SK-N-SH (cell line): Measurements from ENCODE around the gene ACE. TPM values are rescaled to one million over a fixed set of nuclear protein-coding genes. Genes with fewer than 3 reads are reported as not detected.

Source experiments
- CTCF ChIA-PET: fragments of 300-600, 350-600 bp; formaldehyde crosslinking; extraction: SDS; loops from one replicate; lab custom pipeline; 2021; lab: Yijun Ruan, JAX
- POLR2A ChIA-PET: fragments of 350-600 bp; sonication (Branson Sonifier 250); formaldehyde crosslinking; extraction: SDS; loops from one replicate; lab custom pipeline; 2020; ENCODE audit warnings: antibody characterized with exemption, inconsistent platforms; lab: Yijun Ruan, JAX
- DNase-seq: peaks from one replicate; pipeline ENCODE4 v3.0.0; 2012
- H2AFZ ChIP-seq: fragments of 200-600 bp; sonication (generic); 2 replicates; pipeline ENCODE4 v1.8.1; 2016; ENCODE audit warnings: antibody characterized with exemption, mild to moderate bottlenecking, low read depth
- H3F3A ChIP-seq: fragments of 200-600 bp; sonication (generic); replicated peaks from 2 replicates; pipeline ENCODE3; 2016; ENCODE audit warnings: antibody characterized with exemption, mild to moderate bottlenecking; ENCODE audit not compliant: insufficient read depth
- H3K27ac ChIP-seq, 2 experiments: fragments of 200-500 bp in 1 of 2; fragments of 200-600 bp in 1 of 2; sonication (Bioruptor generic) in 1 of 2; sonication (generic), shearing (Covaris generic) in 1 of 2; 2 replicates each; pipeline versions ENCODE4 v1.5.1 to v1.6.1; 2014 to 2016; ENCODE audit warnings: low read depth in 2 of 2, inconsistent platforms in 1 of 2, low read length in 1 of 2, mild to moderate bottlenecking in 1 of 2, mixed read lengths in 1 of 2
- H3K27me3 ChIP-seq: fragments of 200-600 bp; sonication (generic), shearing (Covaris generic); 2 replicates; pipeline ENCODE4 v1.6.1; 2016; ENCODE audit warnings: mixed run types; ENCODE audit not compliant: insufficient read depth
- H3K36me3 ChIP-seq, 2 experiments: fragments of 200-500 bp in 1 of 2; fragments of 200-600 bp in 1 of 2; sonication (Bioruptor generic) in 1 of 2; sonication (generic) in 1 of 2; replicated peaks in 1 of 2; 2 replicates each; pipeline versions ENCODE3 to v1.5.1; 2014 to 2016; ENCODE audit warnings: low read length in 1 of 2, mild to moderate bottlenecking in 1 of 2; ENCODE audit not compliant: insufficient read depth in 2 of 2, control insufficient read depth in 1 of 2
- H3K4me1 ChIP-seq, 2 experiments: fragments of 200-500 bp in 1 of 2; fragments of 200-600 bp in 1 of 2; sonication (Bioruptor generic) in 1 of 2; sonication (generic), shearing (Covaris generic) in 1 of 2; 2 replicates each; pipeline versions ENCODE4 v1.5.1 to v1.6.1; 2014 to 2016; ENCODE audit warnings: low read depth in 1 of 2, low read length in 1 of 2, mixed run types in 1 of 2; ENCODE audit not compliant: insufficient read depth in 2 of 2, control insufficient read depth in 1 of 2
- H3K4me2 ChIP-seq: fragments of 200-600 bp; sonication (generic), shearing (Covaris generic); 2 replicates; pipeline ENCODE4 v1.6.1; 2017; ENCODE audit warnings: mixed run types
- H3K4me3 ChIP-seq, 2 experiments: fragments of 200-500 bp in 1 of 2; fragments of 200-600 bp in 1 of 2; sonication (Bioruptor generic) in 1 of 2; sonication (generic), shearing (Covaris generic) in 1 of 2; 2 replicates each; pipeline versions ENCODE4 v1.5.1 to v1.8.1; 2014 to 2016; ENCODE audit warnings: low read depth in 2 of 2, inconsistent platforms in 1 of 2, low read length in 1 of 2, mild to moderate bottlenecking in 1 of 2, mixed read lengths in 1 of 2, moderate library complexity in 1 of 2
- H3K79me2 ChIP-seq: fragments of 200-600 bp; sonication (generic); 2 replicates; pipeline ENCODE4 v1.8.1; 2017; ENCODE audit warnings: mild to moderate bottlenecking; ENCODE audit not compliant: insufficient read depth
- H3K9ac ChIP-seq: fragments of 200-600 bp; sonication (generic); 2 replicates; pipeline ENCODE4 v1.6.1; 2017; ENCODE audit warnings: mixed run types
- H3K9me2 ChIP-seq: fragments of 200-600 bp; sonication (generic); 2 replicates; pipeline ENCODE4 v1.6.1; 2017; ENCODE audit warnings: mixed run types
- H3K9me3 ChIP-seq: fragments of 200-600 bp; sonication (generic); 2 replicates; pipeline ENCODE4 v1.6.1; 2017; ENCODE audit warnings: mixed run types, mild to moderate bottlenecking, moderate library complexity
- H4K20me1 ChIP-seq: fragments of 200-600 bp; sonication (generic); 2 replicates; pipeline ENCODE4 v1.6.1; 2017; ENCODE audit warnings: mild to moderate bottlenecking, mixed run types; ENCODE audit not compliant: insufficient read depth
- CTCF ChIP-seq: fragments of 200-600 bp; sonication (generic); IDR thresholded peaks from 2 replicates; pipeline ENCODE4 v1.6.1; 2017; ENCODE audit warnings: antibody characterized with exemption, mild to moderate bottlenecking, moderate library complexity
- EP300 ChIP-seq, 2 experiments: IDR thresholded peaks; 2 replicates each; pipeline versions ENCODE4 v1.4.0 to v1.6.1; 2012; ENCODE audit warnings: borderline replicate concordance in 1 of 2, low read depth in 1 of 2, low read length in 1 of 2
- FOSL2 ChIP-seq: IDR thresholded peaks from 2 replicates; pipeline ENCODE4 v1.4.0; 2012; ENCODE audit warnings: low read depth, mild to moderate bottlenecking, moderate library complexity, borderline replicate concordance
- FOXJ3 ChIP-seq: sonication (generic); formaldehyde crosslinking; IDR thresholded peaks from 2 replicates; pipeline ENCODE4 v1.5.1; 2020; ENCODE audit warnings: mild to moderate bottlenecking, missing genetic modification reagents
- GATA2 ChIP-seq: sonication (generic); formaldehyde crosslinking; IDR thresholded peaks from 2 replicates; pipeline ENCODE4 v1.5.0; 2020; ENCODE audit warnings: mild to moderate bottlenecking, missing genetic modification reagents
- MAX ChIP-seq: IDR thresholded peaks from 2 replicates; pipeline ENCODE4 v1.4.0; 2012; ENCODE audit warnings: low read depth
- NFIC ChIP-seq: IDR thresholded peaks from 2 replicates; pipeline ENCODE4 v1.4.0; 2012; ENCODE audit warnings: borderline replicate concordance
- NRF1 ChIP-seq: IDR thresholded peaks from 2 replicates; pipeline ENCODE4 v1.6.1; 2012; ENCODE audit warnings: low read depth, mild to moderate bottlenecking, low read length
- PBX3 ChIP-seq: IDR thresholded peaks from 2 replicates; pipeline ENCODE4; 2012
- RXRA ChIP-seq: IDR thresholded peaks from 2 replicates; pipeline ENCODE4 v1.4.0; 2012; ENCODE audit warnings: low read depth, mild to moderate bottlenecking, borderline replicate concordance
- SMC3 ChIP-seq: IDR thresholded peaks from 2 replicates; pipeline ENCODE4 v1.6.1; 2012; ENCODE audit warnings: low read depth, low read length, improper control_type of control experiment
- TAF1 ChIP-seq: IDR thresholded peaks from 2 replicates; pipeline ENCODE4 v1.6.1; 2012; ENCODE audit warnings: low read depth, mild to moderate bottlenecking, low read length, moderate library complexity, borderline replicate concordance
- TCF12 ChIP-seq: IDR thresholded peaks from 2 replicates; pipeline ENCODE4 v1.4.0; 2012
- WGBS: methylation state at CpG from one replicate; pipeline ENCODE4 v1.1.6; 2017; ENCODE audit warnings: low lambda C conversion rate; 5-methylcytosine and 5-hydroxymethylcytosine counted together
- polyA plus RNA-seq, 3 experiments: library from polyadenylated mRNA; depleted of rRNA; stranded (reverse); fragments of >200 nt; gene quantifications; 2 replicates each; pipeline ENCODE4 v1.2.3, GENCODE V29; 2012
- TF ChIP-seq, protein P1 (sequence below): IDR thresholded peaks from 2 replicates; pipeline ENCODE4 v1.4.0; 2012; ENCODE audit warnings: low read depth, borderline replicate concordance
- TF ChIP-seq, protein P2 (sequence below): IDR thresholded peaks from 2 replicates; pipeline ENCODE4 v1.4.0; 2012; ENCODE audit warnings: low read depth, borderline replicate concordance

ACE gene
- polyA plus RNA-seq, 1 of the 3 experiments (the other 2 are of a cell fraction), result 12.1 TPM

GRCh38 chr17:63474586-63475460 is 2.0 kb upstream of the ACE start:
- Histone ChIP-seq H3K4me1 (peaks cover 9 to 48% of the 10 kb centered on the region in 2 experiments), H3K36me3 (no peaks in the 10 kb centered on the region), H3K27ac (peak overlapping the region in 1 of 2 experiments; percentile 86; a peak in 2 of 4 replicates), H3K9me2 (no peaks in the 10 kb centered on the region), H3K9ac (no peak overlapping the region), H2AFZ (no peak overlapping the region), H3K79me2 (no peaks in the 10 kb centered on the region), H4K20me1 (no peaks in the 10 kb centered on the region), H3F3A (peaks cover 10% of the 10 kb centered on the region), H3K9me3 (no peaks in the 10 kb centered on the region), H3K4me2 (no peak overlapping the region), H3K27me3 (no peaks in the 10 kb centered on the region), H3K4me3 (no peak overlapping the region)
- TF ChIP-seq RXRA (no peak), NRF1 (no peak), NFIC (no peak), EP300 (IDR thresholded peaks at IDR 0.05; ENCODE audit: borderline replicate concordance in 1 of 2, low read depth in 1 of 2, low read length in 1 of 2) (no peak), TCF12 (no peak), TAF1 (no peak), GATA2 (CRISPR knock-in tag) (no peak), MAX (no peak), PBX3 (no peak), CTCF (no peak), FOXJ3 (no peak), FOSL2 (no peak), SMC3 (no peak)
- TF ChIP-seq, protein P1, sequence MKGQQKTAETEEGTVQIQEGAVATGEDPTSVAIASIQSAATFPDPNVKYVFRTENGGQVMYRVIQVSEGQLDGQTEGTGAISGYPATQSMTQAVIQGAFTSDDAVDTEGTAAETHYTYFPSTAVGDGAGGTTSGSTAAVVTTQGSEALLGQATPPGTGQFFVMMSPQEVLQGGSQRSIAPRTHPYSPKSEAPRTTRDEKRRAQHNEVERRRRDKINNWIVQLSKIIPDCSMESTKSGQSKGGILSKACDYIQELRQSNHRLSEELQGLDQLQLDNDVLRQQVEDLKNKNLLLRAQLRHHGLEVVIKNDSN, result no peak
- TF ChIP-seq, protein P2, sequence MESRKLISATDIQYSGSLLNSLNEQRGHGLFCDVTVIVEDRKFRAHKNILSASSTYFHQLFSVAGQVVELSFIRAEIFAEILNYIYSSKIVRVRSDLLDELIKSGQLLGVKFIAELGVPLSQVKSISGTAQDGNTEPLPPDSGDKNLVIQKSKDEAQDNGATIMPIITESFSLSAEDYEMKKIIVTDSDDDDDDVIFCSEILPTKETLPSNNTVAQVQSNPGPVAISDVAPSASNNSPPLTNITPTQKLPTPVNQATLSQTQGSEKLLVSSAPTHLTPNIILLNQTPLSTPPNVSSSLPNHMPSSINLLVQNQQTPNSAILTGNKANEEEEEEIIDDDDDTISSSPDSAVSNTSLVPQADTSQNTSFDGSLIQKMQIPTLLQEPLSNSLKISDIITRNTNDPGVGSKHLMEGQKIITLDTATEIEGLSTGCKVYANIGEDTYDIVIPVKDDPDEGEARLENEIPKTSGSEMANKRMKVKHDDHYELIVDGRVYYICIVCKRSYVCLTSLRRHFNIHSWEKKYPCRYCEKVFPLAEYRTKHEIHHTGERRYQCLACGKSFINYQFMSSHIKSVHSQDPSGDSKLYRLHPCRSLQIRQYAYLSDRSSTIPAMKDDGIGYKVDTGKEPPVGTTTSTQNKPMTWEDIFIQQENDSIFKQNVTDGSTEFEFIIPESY, result no peak
- ChIA-PET POLR2A (interaction anchor here (8.3 to 9.6 kb wide), 2 partner anchors 31 to 46 kb away, joined by 193 to 212 read pairs; partner anchors contain the start of gene CYB561), CTCF (interaction anchor here (0.8 to 13.7 kb wide), 5 partner anchors 11 to 137 kb away, joined by 3 to 708 read pairs (median 4); partner anchors contain the start of gene CYB561)
- WGBS, result 93% methylated on average over 10 of the region's 10 CpGs
- no peak for DNase-seq
